ENCODE data around the gene SLC43A2.

- no peak for TF ChIP-seq ZNF658 (tag by site-specific recombination; IDR thresholded peaks at IDR 0.05)
- no peak for TF ChIP-seq ZSCAN18 (tag by site-specific recombination; IDR thresholded peaks at IDR 0.05)
- no peak for TF ChIP-seq CTCF (tag by site-specific recombination; IDR thresholded peaks at IDR 0.05)
These were observed 51.0 kb downstream of the SLC43A2 start for GRCh38 chr17:1577583-1578013.
